Right lung (tissue), 10 donors: Measurements from ENCODE around the gene OR2G3. TPM values are rescaled to one million over a fixed set of nuclear protein-coding genes. Genes with fewer than 3 reads are reported as not detected.

Source experiments
- DNase-seq, 2 donors: peaks; one replicate each; pipeline ENCODE4 v3.0.0-alpha.2; 2013
- long read RNA-seq, 8 donors: transcript quantifications; one replicate each; lab custom pipeline, GENCODE V29; 2026
- polyA plus RNA-seq, 5 donors: library from polyadenylated mRNA; unstranded; fragments of 120-200 nt; gene quantifications; one replicate each; pipeline versions ENCODE4 v1.2.1 to v1.2.3, GENCODE V29; 2013; ENCODE audit warnings: inconsistent platforms in 1 of 5, low replicate concordance in 1 of 5; ENCODE audit not compliant: insufficient read length in 5 of 5, insufficient read depth in 1 of 5

Gene OR2G3
- polyA plus RNA-seq: not detected
- long read RNA-seq, donor 1: 0 reads
- long read RNA-seq, donor 2: 0 reads
- long read RNA-seq, donor 3: 0 reads
- long read RNA-seq, donor 4: 0 reads
- long read RNA-seq, donor 5: 0 reads
- long read RNA-seq, donor 6: 0 reads
- long read RNA-seq, donor 7: 0 reads
- long read RNA-seq, donor 8: 0 reads

DNA sequence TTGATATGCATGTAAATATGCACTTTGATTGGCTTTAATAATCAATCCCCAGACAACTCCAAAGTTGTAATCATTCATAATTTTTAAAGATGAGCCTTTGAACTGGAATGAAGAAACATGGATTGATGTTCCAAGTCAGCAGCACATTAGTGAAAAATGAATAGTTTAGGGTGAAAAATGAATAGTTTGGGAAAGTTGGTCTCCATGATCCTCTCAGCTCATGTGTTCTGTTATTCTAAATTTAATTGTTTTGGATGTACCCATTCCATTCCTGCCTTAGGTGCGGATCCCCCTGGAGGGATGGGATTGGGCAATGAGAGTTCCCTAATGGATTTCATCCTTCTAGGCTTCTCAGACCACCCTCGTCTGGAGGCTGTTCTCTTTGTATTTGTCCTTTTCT, at the start of gene OR2G3:
OR2G3 (plus strand) TSS at position 301 of the 400 bp plus-strand sequence; CDS start at position 301, 0 bp downstream.
- no peak for DNase-seq

DNA sequence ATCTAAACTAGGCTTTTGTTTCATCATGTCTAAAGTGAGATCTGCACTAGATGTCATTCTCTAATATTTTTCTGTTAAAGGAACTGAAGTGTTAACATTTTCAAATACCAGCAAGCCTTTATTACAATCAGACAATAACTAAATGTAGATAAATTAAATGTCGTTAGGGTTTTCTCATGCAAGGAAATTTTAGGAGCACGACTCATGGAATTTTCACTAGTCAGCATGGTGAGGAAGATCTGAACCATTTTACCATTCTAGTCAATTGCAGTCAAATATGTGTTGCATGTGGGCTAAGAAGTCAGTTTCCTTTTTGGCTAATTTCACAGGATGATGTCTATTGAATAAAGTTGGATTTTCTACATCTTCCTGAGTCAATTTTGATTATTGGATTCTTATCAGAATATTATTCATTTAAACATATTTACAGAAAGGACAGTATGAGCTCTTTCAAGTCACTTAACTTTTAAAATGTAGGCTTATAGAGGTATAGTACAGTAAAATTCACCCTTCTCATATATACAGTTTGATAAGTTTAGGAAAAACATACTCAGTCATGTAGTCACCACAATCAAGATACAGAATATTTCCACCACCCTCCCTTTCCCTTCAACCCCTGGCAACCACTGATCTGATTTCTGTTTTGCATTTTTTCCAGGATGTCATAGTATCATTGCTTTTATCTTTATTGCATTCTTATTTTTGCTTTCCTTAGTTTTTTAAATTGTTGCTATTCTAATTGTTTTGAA, 47.3 kb upstream of the OR2G3 start:
- DNase-seq: no peak

DNA sequence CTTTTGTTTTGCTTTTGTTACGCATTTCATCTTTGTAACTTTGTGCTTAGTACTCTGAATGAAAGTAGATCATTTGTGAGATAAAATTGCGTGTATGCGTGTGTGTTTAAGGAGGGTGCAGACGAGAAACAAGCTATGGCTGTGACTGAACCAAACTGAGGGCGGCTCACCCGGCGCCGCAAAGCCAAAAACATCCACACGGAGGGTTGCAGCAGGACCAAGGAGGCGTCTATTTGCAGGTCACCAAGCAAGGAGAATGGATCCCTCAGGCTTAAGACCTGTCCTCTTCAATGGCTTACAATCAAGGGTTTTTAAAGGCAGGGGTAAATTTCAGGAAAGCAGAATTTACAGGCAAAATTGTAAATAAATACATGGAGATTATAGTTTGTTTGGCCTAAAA, 43.7 kb upstream of the OR2G3 start:
- no peak for DNase-seq

DNA sequence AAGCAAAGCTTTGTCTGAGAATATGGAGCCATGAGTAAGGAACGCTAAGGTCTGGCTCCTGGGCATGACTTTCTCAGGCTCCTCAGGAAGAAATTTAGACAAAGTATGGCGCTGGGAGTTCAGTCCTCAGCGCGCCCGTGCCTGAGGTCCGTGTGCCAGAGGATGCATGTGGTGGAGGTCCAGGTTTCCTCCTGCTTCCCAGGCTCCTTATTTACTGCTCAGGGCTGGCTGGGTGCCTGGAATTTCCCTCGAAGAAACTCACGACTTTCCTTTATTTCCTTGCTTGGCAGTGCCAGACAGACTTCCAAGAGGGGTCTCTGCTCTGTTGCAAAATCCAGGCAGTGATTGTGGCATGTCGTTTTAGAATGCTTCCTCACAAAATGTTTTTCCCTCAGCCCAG, 43.2 kb upstream of the OR2G3 start:
- DNase-seq: no peak

DNA sequence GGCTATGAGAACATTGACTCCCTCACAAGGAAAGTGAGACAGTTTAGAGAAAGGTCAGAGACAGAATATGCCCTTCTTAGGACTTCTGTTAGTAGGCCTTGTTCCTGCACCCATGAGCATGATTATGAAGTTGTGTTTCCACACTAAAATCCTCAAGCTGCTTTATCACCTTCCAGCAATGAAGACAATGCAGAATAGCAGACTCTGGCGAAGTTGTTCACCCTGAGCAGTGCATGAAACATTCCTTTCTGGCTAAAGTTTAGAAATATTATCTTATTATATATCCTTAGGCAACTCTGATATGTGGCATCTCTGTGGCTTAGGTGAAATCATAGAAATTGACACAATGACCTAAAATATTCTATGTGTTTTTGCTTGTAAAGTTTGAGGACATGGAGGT, 31.1 kb upstream of the OR2G3 start:
- DNase-seq: no peak

DNA sequence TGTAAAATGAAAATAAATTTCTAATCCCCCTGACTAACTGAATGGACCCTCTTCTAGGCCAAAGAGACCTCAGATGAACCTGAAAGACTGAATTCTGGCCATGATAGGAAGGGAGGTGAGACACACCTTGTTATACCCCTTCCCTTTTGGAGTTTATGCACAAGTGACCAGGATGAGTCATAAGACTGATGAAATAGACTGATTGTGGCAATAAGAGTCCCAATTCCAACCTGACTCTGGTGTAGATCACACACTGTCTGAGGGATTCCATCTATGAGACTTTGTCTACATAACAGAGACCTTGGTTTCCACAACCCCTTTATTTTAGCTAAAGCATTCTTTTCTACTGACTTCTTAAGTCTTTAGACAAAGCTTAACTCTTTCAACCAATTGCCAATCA, 30.7 kb upstream of the OR2G3 start:
- no peak for DNase-seq

DNA sequence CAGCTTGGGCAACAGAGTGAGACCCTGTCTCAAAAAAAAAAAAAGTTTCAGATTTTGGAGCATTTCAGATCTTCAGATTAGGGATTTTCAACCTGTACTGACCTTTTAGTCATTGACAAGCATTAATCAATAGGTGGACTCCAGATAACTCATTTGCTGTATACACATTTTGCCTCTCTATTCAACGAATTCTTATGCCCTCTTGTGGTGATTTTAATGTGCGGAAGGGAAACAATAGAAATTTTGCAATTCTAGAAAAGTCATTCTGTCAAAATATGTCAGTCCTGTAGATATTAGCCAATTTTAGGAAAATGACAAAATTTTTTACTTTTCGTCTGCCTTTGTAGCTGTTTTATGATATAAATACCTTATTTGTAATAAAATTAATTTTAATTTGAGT, 28.9 kb upstream of the OR2G3 start:
- DNase-seq: no peak

DNA sequence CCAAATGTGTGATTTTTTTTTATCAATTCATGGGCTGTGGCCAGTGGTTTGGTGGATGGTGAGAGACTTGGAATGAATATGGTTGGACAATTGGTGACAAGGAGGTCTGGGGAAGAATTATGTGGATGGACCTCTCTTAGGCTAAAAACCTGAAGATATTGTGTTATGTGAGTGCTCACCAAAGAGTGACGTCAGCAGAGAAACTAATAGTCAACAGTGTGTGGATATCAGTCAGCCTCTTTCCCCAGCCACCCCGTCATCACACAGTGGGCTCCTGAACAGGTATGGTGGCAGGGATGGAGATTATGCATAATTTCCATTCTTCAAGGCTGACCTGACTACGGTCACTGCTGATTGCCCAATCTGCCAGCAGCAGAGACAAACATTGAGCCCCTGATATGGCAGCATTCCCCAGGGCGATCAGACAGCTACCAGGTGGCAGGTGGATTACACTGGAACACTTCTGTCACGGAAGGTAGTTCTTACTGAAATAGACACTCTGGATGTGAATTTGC, 26.4 kb upstream of the OR2G3 start:
- DNase-seq: no peak

DNA sequence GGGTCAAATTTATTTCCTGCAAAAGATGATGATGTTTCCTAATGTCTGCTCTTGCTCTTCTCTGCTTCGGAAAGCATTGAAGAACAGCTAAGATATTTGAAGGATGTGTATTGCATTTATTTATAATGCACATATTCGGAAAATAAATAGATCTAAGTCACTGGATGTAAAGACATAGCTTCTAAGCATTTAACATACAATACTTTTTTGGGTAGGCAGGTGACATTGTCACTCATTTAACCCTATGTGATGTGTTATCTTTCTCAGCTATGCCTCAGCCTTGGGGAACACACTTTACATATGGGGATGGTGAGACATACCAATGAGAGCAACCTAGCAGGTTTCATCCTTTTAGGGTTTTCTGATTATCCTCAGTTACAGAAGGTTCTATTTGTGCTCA, 17.3 kb upstream of the OR2G3 start, which contains the start of gene OR2G2:
OR2G2 (plus strand) TSS at position 301 of the 400 bp plus-strand sequence; CDS start at position 301, 0 bp downstream.
- DNase-seq: no peak

DNA sequence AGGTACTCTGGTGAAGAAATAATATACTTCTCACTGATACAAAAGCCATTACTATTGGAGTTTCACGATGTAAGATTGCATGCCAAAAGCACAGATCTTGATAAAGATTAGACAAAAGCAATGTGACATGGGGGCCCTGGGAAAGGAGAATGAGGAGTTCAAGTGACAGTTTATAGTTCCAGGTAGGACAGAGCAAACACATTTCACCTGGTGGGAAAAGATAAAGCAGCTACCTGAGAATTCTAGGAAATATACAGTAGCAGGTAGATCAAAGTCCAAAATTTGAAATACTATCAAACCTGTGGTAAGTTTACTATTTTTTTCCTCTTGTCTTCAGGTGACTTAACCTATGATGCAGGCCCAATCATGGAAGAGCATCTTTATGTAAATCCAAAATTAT, 8.0 kb downstream of the OR2G3 start:
- no peak for DNase-seq

DNA sequence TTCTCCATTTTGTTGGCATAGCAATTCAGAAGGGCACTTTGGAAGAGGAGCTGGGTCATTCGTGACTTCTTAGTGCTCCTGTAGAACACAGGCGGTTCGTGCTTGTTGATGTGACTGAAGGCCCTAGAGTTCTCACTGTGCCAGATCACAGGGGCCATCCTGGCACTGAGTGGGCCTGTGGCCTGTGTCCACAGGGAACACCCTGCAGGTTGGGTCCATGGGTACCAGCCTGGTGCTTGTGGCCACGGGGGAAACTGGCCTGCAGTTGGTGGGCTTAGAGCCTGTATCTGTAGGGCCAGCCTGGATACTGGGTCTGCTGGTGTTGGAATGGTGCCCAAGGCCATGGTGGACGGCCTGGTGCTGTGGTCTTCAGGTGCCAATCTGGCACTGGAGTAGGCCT, 9.2 kb downstream of the OR2G3 start:
- no peak for DNase-seq

DNA sequence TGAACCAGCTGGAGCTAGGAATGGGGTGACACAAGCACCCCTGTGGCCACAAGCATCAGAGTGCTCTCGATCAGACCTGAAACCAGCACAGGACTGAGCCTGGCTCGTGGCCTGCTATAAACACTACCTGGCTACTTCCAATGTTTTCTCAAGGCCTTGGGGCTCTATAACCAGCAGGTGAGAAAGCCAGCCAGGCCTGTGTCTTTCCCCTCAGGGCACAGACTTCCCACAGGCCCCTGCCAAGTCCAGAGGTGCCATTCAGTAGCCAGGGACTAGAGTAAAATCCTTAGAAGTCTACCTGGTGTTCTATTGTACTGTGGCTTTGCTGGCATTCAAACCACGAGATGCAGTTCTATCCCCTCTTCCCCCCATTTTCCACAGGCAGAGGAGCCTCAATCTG, 22.6 kb downstream of the OR2G3 start:
- DNase-seq: no peak

DNA sequence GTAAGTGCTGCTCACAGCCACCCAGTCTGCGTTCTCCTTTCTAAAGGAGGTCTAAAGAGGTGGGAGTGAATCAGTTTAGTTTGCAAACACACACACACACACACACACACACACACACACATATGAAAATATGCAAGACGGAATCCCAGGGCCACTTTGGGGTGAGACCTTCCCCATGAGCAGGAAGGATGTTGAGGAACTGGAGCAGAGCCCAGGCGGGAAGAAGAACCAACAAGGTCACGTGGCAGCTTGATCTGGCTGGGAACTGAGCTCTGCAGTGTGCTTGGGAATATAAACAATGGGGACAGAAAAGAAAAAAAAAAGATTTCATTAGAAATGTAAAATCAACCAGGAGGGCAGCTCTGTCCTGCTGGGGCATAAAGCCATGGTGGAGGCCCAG, 32.6 kb downstream of the OR2G3 start:
- DNase-seq: no peak

DNA sequence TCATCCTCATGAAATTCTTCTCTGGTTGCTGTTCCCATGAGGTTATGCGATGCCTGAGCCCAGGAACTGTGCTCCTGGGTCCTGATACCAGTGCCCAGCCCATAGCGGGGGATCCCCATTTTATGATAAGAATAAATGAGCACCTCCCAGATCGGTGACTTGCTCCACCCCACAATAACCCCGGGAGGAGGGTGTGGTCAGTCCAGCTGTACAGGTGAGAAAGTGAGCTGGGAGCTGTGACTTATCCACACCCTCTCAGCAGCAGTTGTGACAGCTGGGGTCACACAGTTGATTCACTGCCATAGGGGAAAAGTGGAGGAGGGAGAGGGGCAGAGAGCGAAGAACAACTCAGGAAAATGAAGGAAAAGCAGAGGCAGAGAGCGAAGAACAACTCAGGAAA, 33.4 kb downstream of the OR2G3 start:
- no peak for DNase-seq

DNA sequence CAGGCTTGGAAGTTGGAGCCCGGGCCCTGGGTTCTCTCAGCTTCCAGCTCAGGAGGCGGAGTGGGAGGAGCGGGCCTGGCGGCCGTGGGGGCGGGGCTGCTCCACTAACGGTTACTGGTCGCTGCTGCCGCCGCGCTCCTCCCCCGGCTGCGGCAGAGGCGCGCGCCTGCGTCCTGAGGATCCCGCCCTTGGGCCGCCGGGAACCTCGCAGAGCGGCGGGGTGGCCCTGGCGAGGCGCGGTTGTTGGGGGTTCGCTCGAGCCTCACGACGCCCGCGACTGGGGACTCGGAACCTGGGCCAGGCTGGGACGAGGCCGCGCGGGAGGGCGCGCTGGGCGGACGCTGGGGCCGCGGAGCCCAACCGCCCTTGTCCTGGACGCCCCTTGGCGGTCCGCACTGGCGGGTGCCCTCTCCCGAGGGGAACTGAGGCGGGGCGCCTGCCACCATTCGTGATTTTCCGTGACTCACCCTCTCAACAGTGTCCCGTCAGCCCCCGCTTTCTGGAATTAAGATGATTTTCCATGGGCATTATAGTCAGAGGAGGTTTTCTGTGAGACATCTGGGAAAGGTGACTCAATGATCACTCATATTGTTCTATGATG, 34.1 kb downstream of the OR2G3 start:
- DNase-seq: peak in 1 of 2 donors; percentile 24

DNA sequence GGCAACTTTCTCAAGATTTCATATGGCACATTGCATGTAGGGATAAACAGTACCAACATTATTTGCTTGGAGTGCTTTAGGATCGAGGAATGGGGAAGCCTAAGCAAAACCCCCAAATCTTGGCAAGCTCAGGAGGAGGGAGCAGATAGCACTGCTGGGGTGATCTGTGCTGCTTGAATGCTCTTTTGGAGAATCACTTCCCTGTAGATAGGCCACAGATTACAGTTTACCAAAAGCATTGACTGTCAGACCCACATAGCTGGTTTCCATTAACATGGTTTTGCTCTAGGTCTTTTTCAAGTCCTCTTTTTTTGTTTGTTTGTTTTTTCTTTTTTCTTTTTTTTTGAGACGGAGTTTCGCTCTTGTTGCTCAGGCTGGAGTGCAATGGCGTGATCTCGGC, 37.4 kb downstream of the OR2G3 start:
- no peak for DNase-seq

DNA sequence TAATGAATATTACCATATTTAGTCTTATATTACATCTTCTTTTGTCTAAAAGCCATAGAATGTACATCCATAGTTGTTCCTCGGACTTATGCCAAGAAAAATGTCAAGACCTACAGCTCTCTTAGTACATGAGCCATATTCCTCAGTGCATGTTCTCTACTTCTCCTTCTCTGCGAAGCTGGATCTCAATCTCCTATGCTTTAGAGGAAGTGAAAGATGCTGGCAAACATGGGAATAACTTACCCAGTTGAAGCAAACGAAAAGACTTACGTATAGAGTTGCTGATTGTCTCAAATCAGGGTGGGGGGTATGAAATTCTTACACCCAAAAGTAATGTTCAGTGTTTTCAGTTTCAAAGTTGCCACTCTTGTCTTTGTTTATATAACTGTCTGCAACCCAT, 41.5 kb downstream of the OR2G3 start:
- no peak for DNase-seq

DNA sequence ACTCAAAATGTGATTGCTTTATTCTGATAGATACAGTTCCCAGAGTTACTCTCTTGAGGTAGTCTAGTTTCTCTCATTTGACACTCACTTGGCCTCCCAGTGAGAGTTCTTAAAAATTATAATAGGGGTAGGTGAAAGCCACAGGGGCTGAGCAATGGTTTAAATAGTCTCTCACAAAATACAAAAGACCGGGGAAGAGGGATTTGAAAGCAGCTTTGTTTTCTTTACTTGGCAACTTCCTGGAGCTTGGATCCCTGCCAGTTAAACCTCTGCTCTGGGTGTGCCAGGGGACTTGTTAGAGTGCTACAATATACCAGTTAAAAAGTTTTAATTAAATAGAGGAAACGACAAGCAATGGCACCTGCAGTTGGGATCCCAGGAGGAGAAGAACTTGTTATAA, 42.5 kb downstream of the OR2G3 start:
- DNase-seq: no peak

DNA sequence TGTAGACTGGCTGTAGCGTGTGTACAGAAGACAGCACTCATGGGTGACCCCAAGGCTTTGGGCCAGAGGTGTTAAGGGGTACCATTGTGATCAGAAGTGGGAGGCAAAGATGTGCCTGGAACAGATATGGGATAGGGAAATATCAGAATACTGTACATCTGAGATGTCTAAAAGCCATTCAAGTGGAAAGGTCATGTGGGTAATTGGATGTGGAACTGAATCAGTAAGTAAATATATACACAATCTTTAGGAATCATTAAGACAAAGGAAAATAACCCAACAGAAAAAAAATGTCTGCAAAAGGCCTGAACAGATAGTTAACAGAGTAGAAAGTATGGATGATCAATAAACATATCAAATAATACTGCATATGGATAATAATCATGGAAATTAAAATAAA, 47.7 kb downstream of the OR2G3 start:
- DNase-seq: no peak
